SJSA1 (cell line): ENCODE measurements around the gene PEX19. TPM values are rescaled to one million over a fixed set of nuclear protein-coding genes. Genes with fewer than 3 reads are reported as not detected.
A peak's percentile ranks its signal among the peaks of the same experiment; 100 is the strongest.
"Not testable (repeated sequence)": the region's sequence is repeated elsewhere in the genome, so short reads cannot be mapped to it uniquely, and the experiment has no call there.

Experiments used
- DNase-seq, 2 experiments: peaks; one replicate each; pipeline ENCODE4 v3.0.0-alpha.2; 2015 to 2020; ENCODE audit warnings: low spot score in 2 of 2, low read depth in 1 of 2
- H3K27ac ChIP-seq: fragments of 250-450 bp; sonication (Bioruptor Pico); 2 replicates; pipeline ENCODE4 v1.5.1; 2020; ENCODE audit warnings: mild to moderate bottlenecking, moderate library complexity
- H3K27me3 ChIP-seq: fragments of 250-450 bp; sonication (Bioruptor Pico); replicated peaks from 2 replicates; pipeline ENCODE4 v1.5.1; 2020; ENCODE audit warnings: mild to moderate bottlenecking, moderate library complexity
- H3K36me3 ChIP-seq: fragments of 250-450 bp; sonication (Bioruptor Pico); 2 replicates; pipeline ENCODE4 v1.5.1; 2020; ENCODE audit warnings: mild to moderate bottlenecking
- H3K4me1 ChIP-seq: fragments of 250-450 bp; sonication (Bioruptor Pico); replicated peaks from 2 replicates; pipeline ENCODE4 v1.6.1; 2021; ENCODE audit warnings: mild to moderate bottlenecking
- H3K4me3 ChIP-seq: fragments of 250-450 bp; sonication (Bioruptor Pico); 2 replicates; pipeline ENCODE4 v1.5.1; 2020; ENCODE audit warnings: mild to moderate bottlenecking
- H3K9me3 ChIP-seq: fragments of 250-450 bp; sonication (Bioruptor Pico); replicated peaks from 2 replicates; pipeline ENCODE4 v1.5.1; 2020; ENCODE audit warnings: mild to moderate bottlenecking
- total RNA-seq: library from RNA; depleted of rRNA; stranded (reverse); fragments of >200 nt; shearing (Covaris generic); gene quantifications from 2 replicates; pipeline ENCODE4 v1.2.3, GENCODE V29; 2014

Gene PEX19
- total RNA-seq, 1 experiment from 2014 or later = 51.9 TPM

DNA sequence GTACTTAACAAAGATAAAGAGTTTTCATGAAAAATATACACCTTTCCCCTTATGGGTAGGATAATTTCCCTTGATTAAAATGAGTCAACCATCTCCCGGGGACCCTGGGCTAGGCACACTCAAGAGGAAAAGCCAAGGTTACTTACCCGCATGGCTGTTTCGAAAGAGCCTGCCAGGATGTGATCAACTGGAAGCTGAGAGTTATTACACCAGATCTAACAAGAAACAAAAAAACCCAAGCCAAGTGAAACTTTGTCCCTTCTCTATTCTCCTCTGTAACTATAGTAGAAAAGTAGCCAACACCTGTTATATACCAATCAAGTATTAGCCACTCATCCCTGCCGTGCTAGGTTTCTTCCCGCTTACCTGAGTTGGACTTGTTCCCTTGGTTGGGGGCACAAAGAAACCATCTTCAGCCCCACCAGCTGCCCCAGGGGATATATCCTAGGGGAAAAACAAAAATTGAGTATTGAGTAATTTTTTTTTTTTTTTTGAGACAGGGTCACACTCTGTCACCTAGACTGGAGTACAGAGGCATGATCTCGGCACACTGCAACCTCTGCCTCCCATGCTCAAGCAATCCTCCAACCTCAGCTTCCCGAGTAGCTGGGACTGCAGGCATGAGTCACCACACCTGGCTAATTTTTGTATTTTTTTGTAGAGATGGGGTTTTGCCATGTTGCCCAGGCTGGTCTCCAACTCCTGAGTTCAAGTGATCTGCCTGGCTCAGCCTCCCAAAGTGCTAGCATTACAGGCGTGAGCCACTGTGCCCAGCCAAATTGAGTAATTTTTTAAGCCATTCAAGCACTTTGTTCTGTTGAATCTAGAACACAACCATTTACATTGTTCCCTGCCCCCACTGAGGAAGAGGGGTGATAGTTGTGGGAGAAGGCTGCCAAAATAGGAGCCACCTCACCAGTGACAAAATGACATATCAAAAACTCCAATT is 8.4 kb upstream of the PEX19 start:
- no peak overlapping the region for H3K4me3 ChIP-seq
- H3K36me3 ChIP-seq = peaks cover 100% of the 10 kb centered on the region
- H3K27me3 ChIP-seq = no peaks in the 10 kb centered on the region
- H3K9me3 ChIP-seq = 0 out of 2 replicates have a peak, but pooled peaks cover 2% of the 10 kb centered on the region
- no peak for DNase-seq
- no peak overlapping the region for H3K27ac ChIP-seq
- H3K4me1 ChIP-seq = no peaks in the 10 kb centered on the region

DNA sequence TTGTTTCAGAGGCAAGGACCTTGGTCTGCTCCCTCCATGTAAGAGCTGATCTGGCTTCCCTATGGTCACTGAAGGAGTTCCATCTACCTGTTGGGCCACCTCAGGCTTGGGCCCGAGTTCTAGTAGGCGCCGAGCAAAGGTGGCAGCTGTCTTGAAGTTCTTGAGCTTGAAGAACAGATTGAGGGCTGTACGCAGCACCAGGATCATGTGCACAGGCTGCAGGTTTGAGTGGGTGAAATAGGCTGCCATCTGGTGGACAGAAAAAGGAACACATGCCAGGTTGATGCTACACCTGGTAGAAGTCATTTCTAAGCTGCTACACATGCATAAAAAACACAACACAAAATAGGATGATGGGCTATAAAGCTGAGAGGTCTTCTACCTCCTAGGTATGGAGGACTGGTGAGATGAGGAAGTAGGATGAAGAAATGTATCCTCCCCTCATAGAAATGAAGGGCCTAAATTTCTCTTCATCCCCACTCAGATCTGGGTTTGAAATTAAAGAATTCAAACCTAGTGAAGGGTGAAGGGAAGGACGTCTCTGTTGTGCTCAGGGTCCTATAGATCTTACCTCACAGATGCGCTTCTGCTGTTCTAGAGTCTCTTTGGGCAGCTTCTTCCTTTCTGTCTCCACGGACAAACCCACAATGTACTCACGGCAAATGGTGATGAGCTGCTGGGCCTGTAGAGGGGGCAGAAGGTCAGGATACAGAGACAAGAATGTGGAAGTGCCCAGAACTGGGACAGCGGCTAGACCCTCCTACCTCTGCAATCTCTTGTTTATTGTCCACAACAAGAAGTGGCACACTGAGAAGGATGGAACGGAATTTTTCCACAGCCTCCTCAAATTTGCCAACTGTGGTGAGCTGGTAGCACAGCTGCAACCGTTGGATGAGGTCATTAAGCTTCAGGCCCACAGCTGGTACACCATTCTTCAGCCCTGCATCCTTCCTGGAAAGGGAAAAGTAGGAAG is 6.6 kb upstream of the PEX19 start:
- H3K9me3 ChIP-seq = 0 out of 2 replicates have a peak, but pooled peaks cover 2% of the 10 kb centered on the region
- no peak overlapping the region for H3K27ac ChIP-seq
- DNase-seq = peak; percentile 36 to 51
- H3K27me3 ChIP-seq = no peaks in the 10 kb centered on the region
- H3K36me3 ChIP-seq = peaks cover 82% of the 10 kb centered on the region
- H3K4me1 ChIP-seq = no peaks in the 10 kb centered on the region
- no peak overlapping the region for H3K4me3 ChIP-seq

DNA sequence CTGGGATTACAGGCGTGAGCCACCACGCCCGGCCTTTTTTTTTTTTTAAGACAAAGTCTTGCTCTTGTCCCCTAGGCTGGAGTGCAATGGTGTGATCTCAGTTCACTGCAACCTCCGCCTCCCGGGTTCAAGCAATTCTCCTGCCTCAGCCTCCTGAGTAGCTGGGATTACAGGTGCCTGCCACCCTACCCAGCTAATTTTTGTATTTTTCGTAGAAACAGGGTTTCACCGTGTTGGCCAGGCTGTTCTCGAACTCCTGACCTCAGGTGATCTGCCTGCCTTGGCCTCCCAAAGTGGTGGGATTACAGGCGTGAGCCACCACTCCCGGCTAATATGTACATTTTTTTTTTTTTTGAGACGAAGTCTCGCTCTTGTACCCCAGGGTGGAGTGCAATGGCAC is 2.8 kb upstream of the PEX19 start:
- not testable (repeated sequence) for H3K27me3 ChIP-seq, DNase-seq, H3K4me1 ChIP-seq, H3K27ac ChIP-seq, H3K9me3 ChIP-seq, H3K4me3 ChIP-seq
- H3K36me3 ChIP-seq = peaks cover 51% of the 10 kb centered on the region

DNA sequence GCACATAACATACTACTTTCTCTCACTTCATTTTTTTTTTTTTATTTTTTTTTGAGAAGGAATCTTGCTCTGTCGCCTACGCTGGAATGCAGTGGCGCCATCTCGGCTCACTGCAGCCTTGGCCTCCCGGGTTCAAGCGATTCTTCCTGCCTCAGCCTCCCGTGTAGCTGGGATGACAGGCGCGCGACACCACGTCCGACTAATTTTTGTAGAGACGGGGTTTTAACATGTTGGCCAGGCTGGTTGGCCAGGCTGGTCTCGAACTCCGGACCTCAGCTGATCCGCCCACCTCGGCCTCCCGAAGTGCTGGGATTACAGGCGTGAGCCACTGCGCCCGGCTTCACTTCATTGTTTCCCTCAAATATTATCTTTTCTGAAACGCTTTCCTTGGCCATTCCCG is 573 bp upstream of the PEX19 start:
- H3K9me3 ChIP-seq = no peaks in the 10 kb centered on the region
- peaks cover 8% of the 10 kb centered on the region for H3K4me1 ChIP-seq
- H3K27me3 ChIP-seq = no peaks in the 10 kb centered on the region
- peaks cover 51% of the 10 kb centered on the region for H3K36me3 ChIP-seq
- peak overlapping the region; percentile 65; the same call in 1 of the 2 replicates for H3K4me3 ChIP-seq
- H3K27ac ChIP-seq = no peak overlapping the region
- no peak for DNase-seq

DNA sequence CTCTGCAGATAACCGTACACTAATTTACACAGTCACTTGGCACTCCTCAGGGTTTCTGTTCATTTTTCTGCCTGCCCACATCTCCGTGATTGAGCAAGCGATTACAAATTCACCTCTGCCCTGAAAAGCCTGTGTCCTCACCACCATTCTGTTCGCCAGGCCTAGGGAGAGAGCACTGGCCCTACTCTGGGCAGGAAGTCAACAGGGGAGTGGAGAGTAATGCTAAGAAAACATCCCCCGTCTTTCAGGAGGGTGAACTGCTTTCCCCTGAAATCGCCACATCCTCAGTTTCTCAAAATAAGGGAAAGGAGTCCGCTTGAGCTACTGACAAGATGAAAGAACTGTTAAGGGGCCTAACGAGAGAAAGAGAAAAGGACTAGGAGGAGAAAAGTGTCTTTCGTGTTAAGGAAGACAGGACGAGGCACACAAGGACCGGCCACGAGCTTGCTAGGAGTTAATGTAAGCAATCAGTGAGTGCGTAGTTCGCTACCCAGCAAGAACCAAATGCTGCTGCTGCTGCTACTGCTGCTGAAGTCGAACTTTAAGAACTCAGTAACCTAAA is 632 bp downstream of the PEX19 start:
- DNase-seq = peak in 1 of 2 experiments; percentile 62
- H3K27ac ChIP-seq = peak overlapping the region; percentile 40
- peaks cover 8% of the 10 kb centered on the region for H3K4me1 ChIP-seq
- H3K36me3 ChIP-seq = peaks cover 50% of the 10 kb centered on the region
- peak overlapping the region; percentile 65 for H3K4me3 ChIP-seq
- H3K27me3 ChIP-seq = no peaks in the 10 kb centered on the region
- H3K9me3 ChIP-seq = no peaks in the 10 kb centered on the region

DNA sequence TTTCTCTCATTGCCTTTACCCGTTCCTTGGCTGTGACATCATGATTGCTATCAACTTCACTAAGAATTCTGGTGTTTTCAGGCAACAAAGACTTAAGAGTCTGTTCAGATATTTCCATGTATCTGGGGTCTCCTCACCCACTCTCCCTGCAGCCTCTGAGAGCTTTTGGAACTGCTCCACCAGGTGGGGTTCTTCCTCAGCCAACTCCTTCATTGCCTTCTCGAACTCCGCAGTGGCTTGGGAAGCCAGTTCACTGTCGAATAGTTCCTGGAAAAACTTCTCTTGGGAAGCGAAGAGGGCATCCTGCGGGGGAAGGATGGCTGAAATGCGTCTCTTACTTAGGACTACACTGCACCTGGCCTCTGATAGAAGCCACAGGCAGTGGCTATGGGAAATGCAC is 2.1 kb downstream of the PEX19 start:
- no peak overlapping the region for H3K27ac ChIP-seq
- H3K36me3 ChIP-seq = peaks cover 54% of the 10 kb centered on the region
- no peaks in the 10 kb centered on the region for H3K9me3 ChIP-seq

DNA sequence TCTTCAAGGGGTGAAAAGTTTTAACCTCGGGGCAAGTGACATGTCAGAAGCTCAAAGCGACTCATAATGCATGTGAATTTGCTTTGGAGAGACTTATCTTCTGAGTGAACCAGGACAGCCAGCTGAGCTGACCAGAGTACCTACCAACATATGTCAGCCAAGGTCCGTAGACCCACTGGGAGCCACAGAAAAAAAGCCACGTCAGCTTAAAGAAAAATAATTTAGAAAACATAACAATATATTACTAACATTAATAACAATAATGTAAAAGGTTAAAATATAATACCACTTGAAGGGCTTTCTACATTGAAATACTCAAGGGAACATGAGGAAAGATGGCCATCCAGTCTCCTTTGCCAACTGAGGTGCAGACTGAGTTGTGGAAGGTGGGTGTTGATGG is 6.9 kb downstream of the PEX19 start:
- no peak overlapping the region for H3K27ac ChIP-seq
- no peaks in the 10 kb centered on the region for H3K27me3 ChIP-seq
- no peaks in the 10 kb centered on the region for H3K9me3 ChIP-seq
- no peak overlapping the region for H3K4me3 ChIP-seq
- DNase-seq = no peak
- H3K4me1 ChIP-seq = no peaks in the 10 kb centered on the region
- peaks cover 55% of the 10 kb centered on the region for H3K36me3 ChIP-seq

More for the DNA sequence above, 2.1 kb downstream of the PEX19 start:
- no peak for DNase-seq
- no peak overlapping the region for H3K4me3 ChIP-seq
- no peaks in the 10 kb centered on the region for H3K27me3 ChIP-seq
- peaks cover 8% of the 10 kb centered on the region for H3K4me1 ChIP-seq

DNA sequence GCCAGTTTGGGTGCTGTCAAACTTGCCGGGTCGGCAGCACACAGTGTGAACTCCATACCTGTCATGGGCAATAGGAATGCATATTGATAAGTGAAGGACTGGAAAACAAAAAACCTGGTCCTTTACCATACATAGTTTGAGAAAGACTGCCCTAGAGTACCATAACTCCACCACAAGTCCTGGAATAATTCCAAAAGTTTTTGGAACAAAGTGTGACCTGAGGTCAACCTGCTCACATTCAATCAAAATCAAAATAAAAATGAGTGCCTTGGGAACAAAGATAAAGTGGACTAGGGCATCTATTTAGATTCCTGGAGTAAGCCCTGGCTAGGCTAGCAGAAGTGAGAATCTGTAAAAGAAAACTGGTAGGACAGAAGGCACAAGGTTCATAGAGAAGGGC is 7.6 kb downstream of the PEX19 start:
- DNase-seq = no peak
- no peak overlapping the region for H3K4me3 ChIP-seq
- H3K36me3 ChIP-seq = peaks cover 48% of the 10 kb centered on the region
- no peak overlapping the region for H3K27ac ChIP-seq
- H3K4me1 ChIP-seq = no peaks in the 10 kb centered on the region
- H3K27me3 ChIP-seq = no peaks in the 10 kb centered on the region
- H3K9me3 ChIP-seq = no peaks in the 10 kb centered on the region

DNA sequence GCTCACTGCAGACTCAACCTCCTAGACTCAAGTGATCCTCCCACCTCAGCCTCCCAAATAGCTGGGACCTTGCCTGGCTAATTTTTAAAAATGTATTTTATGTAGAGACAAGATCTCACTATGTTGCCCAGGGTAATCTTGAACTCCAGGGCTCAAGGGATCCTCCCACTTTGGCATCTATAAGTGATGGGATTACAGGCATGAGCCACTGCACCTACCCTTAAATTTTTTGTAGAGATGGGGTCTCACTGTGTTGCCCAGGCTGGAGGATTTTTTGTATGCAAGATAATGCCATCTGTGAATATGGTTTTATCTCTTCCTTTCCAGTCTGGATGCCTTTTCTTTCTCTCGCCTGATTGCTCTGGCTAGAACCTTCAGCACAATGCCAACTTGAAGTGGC is 13.9 kb downstream of the PEX19 start:
- no peak overlapping the region for H3K27ac ChIP-seq
- no peak overlapping the region for H3K4me3 ChIP-seq
- H3K36me3 ChIP-seq = no peaks in the 10 kb centered on the region
- H3K4me1 ChIP-seq = no peaks in the 10 kb centered on the region
- no peak for DNase-seq
- H3K9me3 ChIP-seq = no peaks in the 10 kb centered on the region
- 0 out of 2 replicates have a peak, but pooled peaks cover 4% of the 10 kb centered on the region for H3K27me3 ChIP-seq

DNA sequence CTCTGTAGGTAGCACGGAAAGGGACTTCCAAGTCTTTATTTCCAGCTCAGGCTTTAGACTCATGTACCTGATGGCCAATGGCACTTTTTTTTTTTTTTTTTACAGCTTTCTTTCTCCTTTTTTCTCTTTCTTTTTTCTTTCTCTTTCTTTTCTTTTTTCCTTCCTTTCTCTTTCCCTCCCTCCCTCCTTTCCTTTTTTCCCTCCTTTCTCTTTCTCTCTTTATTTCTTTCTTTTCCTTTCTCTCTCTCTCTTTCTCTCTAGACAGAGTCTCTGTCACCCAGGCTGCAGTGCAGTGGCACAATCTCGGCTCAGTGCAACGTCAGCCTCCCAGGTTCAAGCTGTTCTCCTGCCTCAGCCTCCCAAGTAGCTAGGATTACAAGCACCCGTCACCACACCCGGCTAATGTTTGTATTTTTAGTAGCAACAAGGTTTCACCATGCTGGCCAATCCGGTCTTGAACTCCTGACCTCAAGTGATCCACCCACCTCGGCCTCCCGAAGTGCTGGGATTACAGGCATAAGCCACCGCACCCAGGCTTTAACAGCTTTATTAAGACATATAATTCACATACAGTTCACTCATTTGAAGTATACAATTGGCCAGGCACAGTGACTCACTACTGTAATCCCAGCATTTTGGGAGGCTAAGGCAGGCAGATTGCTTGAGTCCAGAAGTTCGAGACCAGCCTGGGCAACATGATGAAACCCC is 17.5 kb downstream of the PEX19 start:
- DNase-seq = no peak
- 0 out of 2 replicates have a peak, but pooled peaks cover 4% of the 10 kb centered on the region for H3K27me3 ChIP-seq
- H3K4me3 ChIP-seq = no peak overlapping the region
- no peaks in the 10 kb centered on the region for H3K4me1 ChIP-seq
- no peaks in the 10 kb centered on the region for H3K9me3 ChIP-seq
- H3K27ac ChIP-seq = no peak overlapping the region
- H3K36me3 ChIP-seq = no peaks in the 10 kb centered on the region

DNA sequence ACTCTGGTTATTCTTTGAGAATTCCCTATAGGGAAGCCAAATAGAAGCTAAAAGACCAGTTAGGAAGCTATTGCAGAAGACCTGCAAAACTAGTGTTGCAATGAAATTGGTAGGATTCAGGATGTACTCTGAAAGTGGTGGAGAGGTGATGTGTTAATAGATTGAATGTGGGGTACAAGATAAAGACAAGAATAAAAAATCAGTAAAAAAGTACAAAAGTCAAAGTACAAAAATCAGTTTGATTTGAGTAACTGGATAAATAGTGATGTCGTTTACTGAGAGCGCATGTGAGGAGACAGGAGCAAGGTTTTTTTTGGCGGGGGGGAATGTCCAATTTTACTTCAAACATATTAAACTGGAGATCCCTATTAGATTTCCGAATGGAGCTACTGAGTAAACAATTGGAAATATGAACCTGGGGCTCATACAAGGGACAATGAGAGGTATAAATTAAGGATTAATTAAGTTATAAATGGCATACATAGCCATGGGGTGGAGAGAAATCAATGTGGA is 20.1 kb downstream of the PEX19 start:
- Histone ChIP-seq H3K27ac (no peak overlapping the region), H3K4me1 (peaks cover 13% of the 10 kb centered on the region), H3K9me3 (no peaks in the 10 kb centered on the region), H3K27me3 (no peaks in the 10 kb centered on the region), H3K36me3 (peaks cover 4% of the 10 kb centered on the region; the same call in 1 of the 2 replicates), H3K4me3 (no peak overlapping the region)
- no peak for DNase-seq

DNA sequence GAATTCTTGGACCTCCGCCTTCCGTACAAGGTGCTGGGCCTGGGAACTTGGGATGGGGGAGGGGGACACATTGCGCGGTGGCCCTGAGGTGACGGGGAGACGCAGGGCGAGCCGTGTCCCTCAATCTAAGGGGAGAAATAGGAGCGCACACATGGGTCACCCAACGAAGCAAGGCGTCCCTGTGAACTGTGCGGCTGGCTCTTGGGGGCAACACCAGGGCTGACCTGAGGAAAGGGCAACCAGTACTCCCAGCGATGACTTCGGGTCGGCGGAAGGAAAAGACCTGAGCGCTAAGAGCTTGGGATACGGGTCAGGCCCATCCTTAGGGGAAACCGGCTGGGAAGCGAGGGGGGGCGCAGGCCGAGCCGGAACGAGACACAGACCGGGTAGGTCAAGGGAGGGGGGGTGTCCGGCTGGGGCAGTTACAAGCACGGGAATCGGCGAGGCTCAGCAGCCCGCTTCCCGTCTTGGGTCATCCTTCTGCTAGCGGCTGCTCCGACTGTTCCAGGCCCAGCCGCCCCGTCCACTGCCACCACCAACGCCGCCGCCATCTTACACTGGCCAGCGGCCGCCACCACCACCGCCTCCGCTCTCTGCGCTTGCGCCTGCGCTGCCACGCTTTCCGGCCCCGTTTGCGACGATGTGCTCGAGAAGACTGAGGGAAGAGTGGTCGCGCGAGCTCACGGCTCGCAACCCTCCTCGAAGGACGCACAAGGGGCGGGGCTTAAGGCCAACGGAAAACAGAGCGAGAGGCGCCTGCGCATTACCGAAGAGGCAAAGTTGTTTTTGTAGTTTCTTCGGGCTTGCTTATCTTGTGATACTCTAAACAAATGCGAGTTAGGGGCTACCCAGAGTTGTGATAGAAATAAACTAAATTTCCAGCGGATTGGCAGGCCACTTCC is 22.8 kb downstream of the PEX19 start, which contains the start of gene DCAF8:
Gene DCAF8 (minus strand): TSS at position 657 of the 902 bp plus-strand sequence. CDS start 18,541 bp downstream, outside the sequence.
- peak; percentile 97 to 98 for DNase-seq
- H3K27me3 ChIP-seq = no peaks in the 10 kb centered on the region
- peak within 1 kb of the TSS; percentile 89 for H3K27ac ChIP-seq
- no peaks in the 10 kb centered on the region for H3K9me3 ChIP-seq
- peak within 1 kb of the TSS; percentile 75 for H3K4me3 ChIP-seq
- peaks cover 13% of the 10 kb centered on the region for H3K4me1 ChIP-seq
- H3K36me3 ChIP-seq = peaks cover 9% of the 10 kb centered on the region
